Stimulated activated CD8-positive, alpha-beta memory T cell treated with anti-CD3 and anti-CD28 coated beads, Interleukin-2, amount 100 ng/mL, for 1 hour (primary cell): Measurements from ENCODE around the gene CDK15.

ENCODE experiments used
- DNase-seq, 2 donors: peaks; one replicate each; pipeline ENCODE4 v3.0.0-alpha.2; 2020; ENCODE audit warnings: low read depth in 2 of 2

CDK15 gene

GRCh38 chr2:201866643-201867473 lies 60.5 kb downstream of the CDK15 start:
- no peak for DNase-seq

GRCh38 chr2:201871471-201871870 lies 65.1 kb downstream of the CDK15 start:
- no peak for DNase-seq

- DNase-seq: no peak
Measured at GRCh38 chr2:201872591-201872990, 66.3 kb downstream of the CDK15 start.

GRCh38 chr2:201879996-201880395 lies 73.7 kb downstream of the CDK15 start:
- no peak for DNase-seq

- DNase-seq: no peak
Measured at GRCh38 chr2:201880579-201880978, 74.2 kb downstream of the CDK15 start.

GRCh38 chr2:201880993-201881611 lies 74.8 kb downstream of the CDK15 start:
- DNase-seq: no peak

GRCh38 chr2:201881741-201882140 lies 75.4 kb downstream of the CDK15 start:
- DNase-seq: no peak

GRCh38 chr2:201882353-201883090 lies 76.2 kb downstream of the CDK15 start:
- DNase-seq: no peak

GRCh38 chr2:201883606-201884369 lies 77.5 kb downstream of the CDK15 start:
- no peak for DNase-seq

GRCh38 chr2:201886504-201886903 lies 80.2 kb downstream of the CDK15 start:
- DNase-seq: no peak

- no peak for DNase-seq
Measured at GRCh38 chr2:201887773-201888425, 81.6 kb downstream of the CDK15 start.

- DNase-seq: no peak
Measured at GRCh38 chr2:201888426-201888800, 82.1 kb downstream of the CDK15 start.

- no peak for DNase-seq
Measured at GRCh38 chr2:201890453-201890852, 84.1 kb downstream of the CDK15 start.

- no peak for DNase-seq
Measured at GRCh38 chr2:201891676-201892075, 85.3 kb downstream of the CDK15 start.

- no peak for DNase-seq
Measured at GRCh38 chr2:201892516-201892915, 86.2 kb downstream of the CDK15 start.

- DNase-seq: no peak
Measured at GRCh38 chr2:201900362-201900761, 94.0 kb downstream of the CDK15 start.

- no peak for DNase-seq
Measured at GRCh38 chr2:201901786-201902185, 95.4 kb downstream of the CDK15 start.

- DNase-seq: no peak
Measured at GRCh38 chr2:201904538-201905420, 98.4 kb downstream of the CDK15 start.

GRCh38 chr2:201906777-201907562 lies 100.6 kb downstream of the CDK15 start:
- DNase-seq: no peak

- no peak for DNase-seq
Measured at GRCh38 chr2:201907563-201907881, 101.2 kb downstream of the CDK15 start.
